HCT116 (cell line): Measurements from ENCODE around the gene RGS7. TPM values are rescaled to one million over a fixed set of nuclear protein-coding genes. Genes with fewer than 3 reads are reported as not detected.

Source experiments
- ATAC-seq: fragments of 200-7000 bp; cut with Tn5 transposase; 2 replicates; pipeline ENCODE4 v1.9.1; 2020; ENCODE audit warnings: mild to moderate bottlenecking, moderate library complexity
- BruUV-seq: library from RNA; stranded (reverse); fragments of 400-500 nt; replicated peaks from 2 replicates; lab custom pipeline; 2021; lab: Mats Ljungman, UMichigan
- CTCF ChIA-PET: fragments of 300-600 bp; sonication (Branson Sonifier 250); formaldehyde crosslinking; loops from one replicate; lab custom pipeline; 2021; ENCODE audit warnings: antibody characterized with exemption; lab: Charles Lee
- POLR2A ChIA-PET: fragments of 300-600, 350-600 bp; sonication (Branson Sonifier 250); formaldehyde crosslinking; loops from one replicate; lab custom pipeline; 2021; ENCODE audit warnings: antibody characterized with exemption; lab: Charles Lee
- RAD21 ChIA-PET, 2 experiments: fragments of 300-600 bp; sonication (Branson Sonifier 250); formaldehyde crosslinking; loops; one replicate each; lab custom pipeline; 2023; ENCODE audit warnings: low total read pairs in 2 of 2; ENCODE audit not compliant: uncharacterized antibody in 2 of 2, unreplicated experiment in 2 of 2, low non-redundant PET in 1 of 2; lab: Charles Lee
- DNase-seq: peaks from one replicate; pipeline ENCODE4 v3.0.0-alpha.2; 2010; ENCODE audit warnings: low read depth, low spot score
- H2AFZ ChIP-seq: fragments of 200-600 bp; shearing (Covaris generic), sonication (generic); 2 replicates; pipeline ENCODE4 v1.6.1; 2017; ENCODE audit warnings: low read depth, mixed run types, mixed read lengths, antibody characterized with exemption, low read length; ENCODE audit not compliant: poor library complexity, severe bottlenecking
- H3K27ac ChIP-seq: 2 replicates; pipeline ENCODE4 v1.5.1; 2012; ENCODE audit warnings: low read depth, low read length
- H3K27me3 ChIP-seq: fragments of 200-600 bp; sonication (generic); 2 replicates; pipeline ENCODE4 v1.6.1; 2016; ENCODE audit warnings: mixed run types, low read length, mixed read lengths; ENCODE audit not compliant: insufficient read depth
- H3K36me3 ChIP-seq, 2 experiments: fragments of 200-500 bp in 1 of 2; fragments of 200-600 bp in 1 of 2; sonication (Bioruptor generic) in 1 of 2; sonication (generic) in 1 of 2; 2 replicates each; pipeline versions ENCODE4 v1.5.1 to v1.6.1; 2014 to 2016; ENCODE audit warnings: low read length in 2 of 2, inconsistent platforms in 1 of 2, mixed read lengths in 1 of 2, mixed run types in 1 of 2; ENCODE audit not compliant: insufficient read depth in 2 of 2, control insufficient read depth in 1 of 2
- H3K4me1 ChIP-seq, 2 experiments: fragments of 200-600 bp in 1 of 2; sonication (generic) in 1 of 2; 2 replicates each; pipeline versions ENCODE4 v1.5.1 to v1.6.1; 2012 to 2017; ENCODE audit warnings: low read length in 2 of 2, inconsistent platforms in 1 of 2, mild to moderate bottlenecking in 1 of 2, mixed read lengths in 1 of 2, mixed run types in 1 of 2, moderate library complexity in 1 of 2; ENCODE audit not compliant: insufficient read depth in 2 of 2, control insufficient read depth in 1 of 2
- H3K4me2 ChIP-seq: fragments of 200-600 bp; sonication (generic); 2 replicates; pipeline ENCODE4 v1.6.1; 2017; ENCODE audit warnings: mixed run types, low read length, mixed read lengths
- H3K4me3 ChIP-seq, 2 experiments: fragments of 200-600 bp in 1 of 2; sonication (generic) in 1 of 2; replicated peaks in 1 of 2; 2 replicates each; pipeline ENCODE4 v1.5.1; 2011 to 2016; ENCODE audit warnings: low read length in 2 of 2, control low read depth in 1 of 2, low read depth in 1 of 2, mild to moderate bottlenecking in 1 of 2, mixed read lengths in 1 of 2, mixed run types in 1 of 2
- H3K79me2 ChIP-seq: fragments of 200-600 bp; sonication (generic); 2 replicates; pipeline ENCODE4 v1.6.1; 2017; ENCODE audit warnings: mild to moderate bottlenecking, mixed run types, low read length, moderate library complexity, mixed read lengths; ENCODE audit not compliant: insufficient read depth
- H3K9ac ChIP-seq: fragments of 200-600 bp; sonication (generic); 2 replicates; pipeline ENCODE4 v1.6.1; 2016; ENCODE audit warnings: low read length, mixed read lengths
- H3K9me2 ChIP-seq: fragments of 200-600 bp; sonication (generic), shearing (Covaris generic); 2 replicates; pipeline ENCODE4 v1.6.1; 2017; ENCODE audit warnings: mixed run types, mild to moderate bottlenecking, moderate library complexity; ENCODE audit not compliant: insufficient read depth
- H3K9me3 ChIP-seq, 2 experiments: fragments of 200-500 bp in 1 of 2; fragments of 200-600 bp in 1 of 2; sonication (Bioruptor generic) in 1 of 2; sonication (generic) in 1 of 2; 2 replicates each; pipeline ENCODE4 v1.6.1; 2014 to 2017; ENCODE audit warnings: low read length in 2 of 2, mixed read lengths in 2 of 2, inconsistent platforms in 1 of 2, low read depth in 1 of 2, mild to moderate bottlenecking in 1 of 2, mixed run types in 1 of 2, moderate library complexity in 1 of 2; ENCODE audit not compliant: control insufficient read depth in 1 of 2, insufficient read depth in 1 of 2
- H4K20me1 ChIP-seq: fragments of 200-600 bp; sonication (generic), shearing (Covaris generic); 2 replicates; pipeline ENCODE4 v1.6.1; 2017; ENCODE audit warnings: mixed run types, mild to moderate bottlenecking, moderate library complexity; ENCODE audit not compliant: insufficient read depth
- CBX3 ChIP-seq: IDR thresholded peaks from 2 replicates; pipeline ENCODE4 v1.6.1; 2012; ENCODE audit warnings: low read depth
- CEBPB ChIP-seq: IDR thresholded peaks from 2 replicates; pipeline ENCODE4 v1.6.1; 2012; ENCODE audit warnings: low read depth
- EGR1 ChIP-seq: IDR thresholded peaks from 2 replicates; pipeline ENCODE4 v1.6.1; 2012; ENCODE audit warnings: low read depth
- EZH2 ChIP-seq: fragments of 200-600 bp; sonication (generic); IDR thresholded peaks from 2 replicates; pipeline ENCODE4 v1.6.1; 2017; ENCODE audit warnings: antibody characterized with exemption, mixed run types
- EZH2phosphoT487 ChIP-seq: fragments of 200-600 bp; IDR thresholded peaks from 2 replicates; pipeline ENCODE4 v1.6.1; 2018; ENCODE audit warnings: antibody characterized with exemption, borderline replicate concordance
- FOSL1 ChIP-seq: IDR thresholded peaks from 2 replicates; pipeline ENCODE4 v1.6.1; 2012; ENCODE audit warnings: low read depth
- JUND ChIP-seq: IDR thresholded peaks from 2 replicates; pipeline ENCODE4 v1.6.1; 2012
- POLR2AphosphoS5 ChIP-seq: IDR thresholded peaks from 2 replicates; pipeline ENCODE4 v1.6.1; 2011; ENCODE audit warnings: mild to moderate bottlenecking, low read depth, low read length, moderate library complexity
- RAD21 ChIP-seq: IDR thresholded peaks from 2 replicates; pipeline ENCODE4 v1.6.1; 2012; ENCODE audit warnings: low read depth, mild to moderate bottlenecking
- SIN3A ChIP-seq: IDR thresholded peaks from 2 replicates; pipeline ENCODE4 v1.6.1; 2012; ENCODE audit warnings: low read depth
- SRF ChIP-seq: IDR thresholded peaks from 2 replicates; pipeline ENCODE4 v1.6.1; 2012; ENCODE audit warnings: low read depth
- TCF7L2 ChIP-seq: IDR thresholded peaks from 2 replicates; pipeline ENCODE4 v1.7.0; 2011; ENCODE audit warnings: borderline replicate concordance, inconsistent platforms; ENCODE audit not compliant: insufficient read depth, insufficient read length; ENCODE audit errors: extremely low read depth
- YY1 ChIP-seq: IDR thresholded peaks from 2 replicates; pipeline ENCODE4 v1.6.1; 2011; ENCODE audit warnings: low read length, low read depth, moderate library complexity, mild to moderate bottlenecking; ENCODE audit not compliant: insufficient replicate concordance; ENCODE audit errors: extremely low read depth
- ZFX ChIP-seq: fragments of 450-650 bp; IDR thresholded peaks from 2 replicates; pipeline ENCODE4 v1.6.1; 2017
- intact Hi-C: fragments of 100-400 bp; cut with micrococcal nuclease; formaldehyde crosslinking; loops from 2 replicates; pipeline ENCODE4 v1.10.0; 2022
- total RNA-seq: library from RNA; stranded (reverse); gene quantifications from one replicate; pipeline ENCODE4 v1.2.1, GENCODE V29; 2021; ENCODE audit not compliant: unreplicated experiment
- TF ChIP-seq, protein P1 (sequence below), 3 experiments: fragments of 200-600 bp in 1 of 3; sonication (generic) in 1 of 3; IDR thresholded peaks in 2 of 3; conservative IDR thresholded peaks in 1 of 3; 2 replicates each; pipeline ENCODE4 v1.5.1; 2012 to 2017; ENCODE audit warnings: low read depth in 2 of 3, low read length in 2 of 3, antibody characterized with exemption in 1 of 3, borderline replicate concordance in 1 of 3, control low read depth in 1 of 3, mild to moderate bottlenecking in 1 of 3, mixed read lengths in 1 of 3, mixed run types in 1 of 3, moderate library complexity in 1 of 3; ENCODE audit not compliant: insufficient read depth in 1 of 3
- TF ChIP-seq, protein P2 (sequence below): IDR thresholded peaks from 2 replicates; pipeline ENCODE4 v1.6.1; 2012
- TF ChIP-seq, protein P3 (sequence below): IDR thresholded peaks from 2 replicates; pipeline ENCODE4 v1.6.1; 2011; ENCODE audit warnings: mild to moderate bottlenecking, low read length, moderate library complexity; ENCODE audit not compliant: insufficient replicate concordance; ENCODE audit errors: extremely low read depth
- TF ChIP-seq, protein P4 (sequence below): IDR thresholded peaks from 2 replicates; pipeline ENCODE4 v1.6.1; 2012

Gene RGS7
- total RNA-seq, 1 experiment from 2014 or later = not detected

DNA sequence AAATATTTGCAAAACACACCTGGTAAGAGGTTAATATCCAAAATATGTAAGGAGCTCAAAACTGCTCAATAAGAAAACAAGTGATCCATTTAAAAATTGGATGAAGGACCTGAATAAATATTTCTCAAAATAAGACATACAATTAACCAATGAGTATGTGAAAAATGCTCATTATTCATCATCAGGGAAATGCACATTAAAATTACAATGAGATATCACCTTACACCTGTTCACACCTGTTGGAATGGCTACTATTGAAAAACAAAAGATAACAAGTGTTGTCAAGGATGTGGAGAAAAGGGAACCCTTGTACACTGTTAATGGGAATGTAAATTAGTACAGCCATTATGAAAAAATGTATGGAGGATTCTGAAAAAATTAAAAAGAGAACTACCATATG lies 609.1 kb downstream of the RGS7 start:
- Histone ChIP-seq H2AFZ (no peak overlapping the region), H3K27me3 (no peaks in the 10 kb centered on the region), H3K9me3 (peaks cover 0 to 4% of the 10 kb centered on the region in 2 experiments; a peak in 1 of 4 replicates), H3K36me3 (no peaks in the 10 kb centered on the region), H3K9ac (no peak overlapping the region), H3K9me2 (no peaks in the 10 kb centered on the region), H3K4me2 (no peak overlapping the region), H3K4me3 (no peak overlapping the region), H3K4me1 (no peaks in the 10 kb centered on the region), H3K79me2 (no peaks in the 10 kb centered on the region), H3K27ac (no peak overlapping the region), H4K20me1 (no peaks in the 10 kb centered on the region)
- no peak for ATAC-seq
- CTCF ChIA-PET = no interaction called here
- RAD21 ChIA-PET = no interaction called here
- intact Hi-C loops = no loop called here
- no TSS peak for BruUV-seq
- TF ChIP-seq EGR1 (no peak), EZH2phosphoT487 (no peak), TCF7L2 (no peak), RAD21 (no peak)
- POLR2A ChIA-PET = no interaction called here
- no peak for DNase-seq

DNA sequence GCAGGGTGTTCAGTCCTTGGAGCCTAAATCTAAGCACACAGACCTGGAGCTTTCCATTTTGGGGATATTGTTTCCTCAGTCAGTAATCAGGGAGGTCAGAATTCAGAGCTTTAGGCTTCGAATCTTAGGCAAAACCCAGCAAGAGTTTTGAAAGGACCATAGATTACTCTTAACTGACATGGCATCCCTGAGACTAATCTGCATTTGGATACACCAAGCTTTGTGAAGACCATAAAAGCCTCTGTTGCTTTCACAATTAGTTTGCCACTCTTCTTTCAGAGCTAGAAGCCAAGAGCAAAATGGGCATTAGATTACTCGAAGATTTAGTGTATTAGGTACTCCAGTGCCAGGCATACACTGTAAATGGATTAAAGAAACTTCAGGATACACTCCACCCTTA lies 613.3 kb downstream of the RGS7 start:
- Histone ChIP-seq H4K20me1 (no peaks in the 10 kb centered on the region), H3K4me2 (no peak overlapping the region), H3K4me1 (no peaks in the 10 kb centered on the region), H3K9me3 (peaks cover 0 to 3% of the 10 kb centered on the region in 2 experiments; a peak in 1 of 4 replicates), H2AFZ (no peak overlapping the region), H3K79me2 (no peaks in the 10 kb centered on the region), H3K36me3 (no peaks in the 10 kb centered on the region), H3K27ac (no peak overlapping the region), H3K9ac (no peak overlapping the region), H3K9me2 (no peaks in the 10 kb centered on the region), H3K4me3 (no peak overlapping the region), H3K27me3 (no peaks in the 10 kb centered on the region)
- no peak for DNase-seq
- ChIA-PET POLR2A (no interaction called here), CTCF (no interaction called here), RAD21 (no interaction called here)
- intact Hi-C loops = no loop called here
- no TSS peak for BruUV-seq
- no peak for ATAC-seq
- no peak for TF ChIP-seq YY1
- TF ChIP-seq RAD21 = no peak
- TF ChIP-seq JUND = no peak
- TF ChIP-seq, protein P1, sequence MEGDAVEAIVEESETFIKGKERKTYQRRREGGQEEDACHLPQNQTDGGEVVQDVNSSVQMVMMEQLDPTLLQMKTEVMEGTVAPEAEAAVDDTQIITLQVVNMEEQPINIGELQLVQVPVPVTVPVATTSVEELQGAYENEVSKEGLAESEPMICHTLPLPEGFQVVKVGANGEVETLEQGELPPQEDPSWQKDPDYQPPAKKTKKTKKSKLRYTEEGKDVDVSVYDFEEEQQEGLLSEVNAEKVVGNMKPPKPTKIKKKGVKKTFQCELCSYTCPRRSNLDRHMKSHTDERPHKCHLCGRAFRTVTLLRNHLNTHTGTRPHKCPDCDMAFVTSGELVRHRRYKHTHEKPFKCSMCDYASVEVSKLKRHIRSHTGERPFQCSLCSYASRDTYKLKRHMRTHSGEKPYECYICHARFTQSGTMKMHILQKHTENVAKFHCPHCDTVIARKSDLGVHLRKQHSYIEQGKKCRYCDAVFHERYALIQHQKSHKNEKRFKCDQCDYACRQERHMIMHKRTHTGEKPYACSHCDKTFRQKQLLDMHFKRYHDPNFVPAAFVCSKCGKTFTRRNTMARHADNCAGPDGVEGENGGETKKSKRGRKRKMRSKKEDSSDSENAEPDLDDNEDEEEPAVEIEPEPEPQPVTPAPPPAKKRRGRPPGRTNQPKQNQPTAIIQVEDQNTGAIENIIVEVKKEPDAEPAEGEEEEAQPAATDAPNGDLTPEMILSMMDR (IDR thresholded peaks at IDR 0.05 in 2 of 3, conservative IDR thresholded peaks at IDR 0.05 in 1 of 3; ENCODE audit: borderline replicate concordance in 1 of 3, insufficient read depth in 1 of 3, low read depth in 2 of 3, low read length in 2 of 3) = no peak
- no peak for TF ChIP-seq FOSL1
- TF ChIP-seq, protein P2, sequence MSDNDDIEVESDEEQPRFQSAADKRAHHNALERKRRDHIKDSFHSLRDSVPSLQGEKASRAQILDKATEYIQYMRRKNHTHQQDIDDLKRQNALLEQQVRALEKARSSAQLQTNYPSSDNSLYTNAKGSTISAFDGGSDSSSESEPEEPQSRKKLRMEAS = no peak
- no peak for TF ChIP-seq SRF
- no peak for TF ChIP-seq EGR1
- TF ChIP-seq CEBPB = no peak
- TF ChIP-seq EZH2 = no peak
- TF ChIP-seq POLR2AphosphoS5 = no peak
- TF ChIP-seq SIN3A = no peak
- TF ChIP-seq ZFX = no peak
- TF ChIP-seq, protein P3, sequence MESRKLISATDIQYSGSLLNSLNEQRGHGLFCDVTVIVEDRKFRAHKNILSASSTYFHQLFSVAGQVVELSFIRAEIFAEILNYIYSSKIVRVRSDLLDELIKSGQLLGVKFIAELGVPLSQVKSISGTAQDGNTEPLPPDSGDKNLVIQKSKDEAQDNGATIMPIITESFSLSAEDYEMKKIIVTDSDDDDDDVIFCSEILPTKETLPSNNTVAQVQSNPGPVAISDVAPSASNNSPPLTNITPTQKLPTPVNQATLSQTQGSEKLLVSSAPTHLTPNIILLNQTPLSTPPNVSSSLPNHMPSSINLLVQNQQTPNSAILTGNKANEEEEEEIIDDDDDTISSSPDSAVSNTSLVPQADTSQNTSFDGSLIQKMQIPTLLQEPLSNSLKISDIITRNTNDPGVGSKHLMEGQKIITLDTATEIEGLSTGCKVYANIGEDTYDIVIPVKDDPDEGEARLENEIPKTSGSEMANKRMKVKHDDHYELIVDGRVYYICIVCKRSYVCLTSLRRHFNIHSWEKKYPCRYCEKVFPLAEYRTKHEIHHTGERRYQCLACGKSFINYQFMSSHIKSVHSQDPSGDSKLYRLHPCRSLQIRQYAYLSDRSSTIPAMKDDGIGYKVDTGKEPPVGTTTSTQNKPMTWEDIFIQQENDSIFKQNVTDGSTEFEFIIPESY = no peak
- no peak for TF ChIP-seq TCF7L2
- no peak for TF ChIP-seq CBX3
- TF ChIP-seq, protein P4, sequence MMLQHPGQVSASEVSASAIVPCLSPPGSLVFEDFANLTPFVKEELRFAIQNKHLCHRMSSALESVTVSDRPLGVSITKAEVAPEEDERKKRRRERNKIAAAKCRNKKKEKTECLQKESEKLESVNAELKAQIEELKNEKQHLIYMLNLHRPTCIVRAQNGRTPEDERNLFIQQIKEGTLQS = no peak
